GM21526 (cell line): Measurements from ENCODE around the gene MNS1.
"Not testable (repeated sequence)": the region's sequence is repeated elsewhere in the genome, so short reads cannot be mapped to it uniquely, and the experiment has no call there.

ENCODE experiments used
- ATAC-seq: cut with Tn5 transposase; IDR thresholded peaks from one replicate; pipeline ENCODE4 v1.9.1; 2021; ENCODE audit warnings: moderate library complexity; ENCODE audit not compliant: unreplicated experiment, low FRiP score

The MNS1 gene

GRCh38 chr15:56464893-56465520 is at the start of gene MNS1:
TSS of gene MNS1 (minus strand) at chr15:56465137. CDS start at chr15:56464972, 165 bp downstream.
- peak; percentile 99 for ATAC-seq

- no peak for ATAC-seq
These were observed 31.7 kb upstream of the MNS1 start for GRCh38 chr15:56496635-56497034.

- ATAC-seq = no peak
These were observed 30.6 kb upstream of the MNS1 start for GRCh38 chr15:56495533-56495932.

GRCh38 chr15:56495053-56495452 is 30.1 kb upstream of the MNS1 start:
- ATAC-seq = no peak

- ATAC-seq = no peak
These were observed 28.0 kb upstream of the MNS1 start for GRCh38 chr15:56492791-56493555.

GRCh38 chr15:56492236-56492635 is 27.3 kb upstream of the MNS1 start:
- no peak for ATAC-seq

GRCh38 chr15:56491110-56491722 is 26.3 kb upstream of the MNS1 start:
- ATAC-seq = peak; percentile 60

- no peak for ATAC-seq
These were observed 25.5 kb upstream of the MNS1 start for GRCh38 chr15:56490461-56490860.

GRCh38 chr15:56486206-56486605 is 21.3 kb upstream of the MNS1 start:
- not testable (repeated sequence) for ATAC-seq

- ATAC-seq = not testable (repeated sequence)
These were observed 20.5 kb upstream of the MNS1 start for GRCh38 chr15:56485426-56485825.

GRCh38 chr15:56484287-56484686 is 19.4 kb upstream of the MNS1 start:
- no peak for ATAC-seq

- ATAC-seq = no peak
These were observed 10.4 kb upstream of the MNS1 start for GRCh38 chr15:56475351-56475750.

- no peak for ATAC-seq
These were observed 8.1 kb upstream of the MNS1 start for GRCh38 chr15:56473017-56473416.

GRCh38 chr15:56472278-56472677 is 7.3 kb upstream of the MNS1 start:
- ATAC-seq = no peak

GRCh38 chr15:56471440-56472069 is 6.6 kb upstream of the MNS1 start:
- ATAC-seq = no peak

- no peak for ATAC-seq
These were observed 4.5 kb upstream of the MNS1 start for GRCh38 chr15:56469483-56469882.

- no peak for ATAC-seq
These were observed 3.5 kb upstream of the MNS1 start for GRCh38 chr15:56468401-56468800.

- no peak for ATAC-seq
These were observed 2.7 kb upstream of the MNS1 start for GRCh38 chr15:56467616-56468015.

- no peak for ATAC-seq
These were observed 4.0 kb downstream of the MNS1 start for GRCh38 chr15:56460947-56461346.

GRCh38 chr15:56460071-56460470 is 4.9 kb downstream of the MNS1 start:
- ATAC-seq = no peak

- no peak for ATAC-seq
These were observed 5.8 kb downstream of the MNS1 start for GRCh38 chr15:56459096-56459495.
